H1 (cell line): ENCODE data around the gene LGR4. TPM values are rescaled to one million over a fixed set of nuclear protein-coding genes. Genes with fewer than 3 reads are reported as not detected.

Experiments
- CHD7 ChIP-seq: fragments of 300-600 bp; sonication (generic); IDR thresholded peaks from 2 replicates; pipeline ENCODE4 v1.7.1; 2012; ENCODE audit warnings: low read length, moderate library complexity, mild to moderate bottlenecking, inconsistent platforms; ENCODE audit not compliant: insufficient replicate concordance
- HDAC2 ChIP-seq, 2 experiments: fragments of 300-600 bp in 1 of 2; sonication (generic) in 1 of 2; IDR thresholded peaks; 2 replicates each; pipeline ENCODE4 v1.6.1; 2011 to 2012; ENCODE audit warnings: low read depth in 2 of 2, low read length in 2 of 2, mild to moderate bottlenecking in 2 of 2, moderate library complexity in 2 of 2, borderline replicate concordance in 1 of 2, inconsistent platforms in 1 of 2
- NANOG ChIP-seq: IDR thresholded peaks from 2 replicates; pipeline ENCODE4 v1.6.1; 2011; ENCODE audit warnings: low read length, low read depth, mild to moderate bottlenecking, inconsistent platforms; ENCODE audit not compliant: insufficient read depth, poor library complexity, severe bottlenecking
- POU5F1 ChIP-seq: IDR thresholded peaks from 2 replicates; pipeline ENCODE4 v1.6.1; 2011; ENCODE audit warnings: low read depth, mild to moderate bottlenecking, low read length, moderate library complexity
- SP1 ChIP-seq: IDR thresholded peaks from 2 replicates; pipeline ENCODE4 v1.6.1; 2011; ENCODE audit warnings: low read depth, low read length
- polyA plus RNA-seq, 7 experiments: library from polyadenylated mRNA; depleted of rRNA in 3 of 7; stranded (reverse) in 5 of 7; unstranded in 2 of 7; fragments of >200 nt in 5 of 7; fragments of 200-250 nt in 2 of 7; gene quantifications; 1 replicate in 5 of 7; 2 replicates in 1 of 7; 4 replicates in 1 of 7; pipeline versions ENCODE4 v1.2.1 to v1.2.3, GENCODE V29; 2011 to 2013; ENCODE audit warnings: missing spikeins in 2 of 7, mixed read lengths in 2 of 7
- total RNA-seq: library from RNA; stranded (reverse); fragmentation: NEBNext Ultra II Directional; extraction: Animal tissue kit (Norgen Biotek cat#: 25700); gene quantifications from 2 replicates; pipeline ENCODE4 v1.2.1, GENCODE V29; 2021

The LGR4 gene
- total and polyA plus RNA-seq, 2 of the 8 experiments (the other 6 are each of a cell fraction or from before 2014, with no cell fraction given): 26.6 to 61.7 TPM

GRCh38 chr11:27347359-27348339 is 124.9 kb downstream of the LGR4 start (continued):
- TF ChIP-seq CHD7: peak; percentile 97
- 0 out of 2 replicates have a peak, but pooled peaks have one; percentile 23 for TF ChIP-seq POU5F1
- TF ChIP-seq HDAC2 (IDR thresholded peaks at IDR 0.05; ENCODE audit: borderline replicate concordance in 1 of 2, low read depth in 2 of 2, low read length in 2 of 2): peak; percentile 80 to 88; a peak in 2 of 4 replicates
- TF ChIP-seq SP1: peak; percentile 34; the same call in 1 of the 2 replicates
- peak; percentile 79 for TF ChIP-seq NANOG
